HepG2 (cell line): ENCODE measurements around the gene SPSB2. TPM values are rescaled to one million over a fixed set of nuclear protein-coding genes. Genes with fewer than 3 reads are reported as not detected.

ENCODE experiments used
- AFF4 ChIP-seq: sonication (generic); formaldehyde crosslinking; IDR thresholded peaks from 2 replicates; pipeline ENCODE4 v1.4.0; 2020; ENCODE audit warnings: missing genetic modification reagents
- DZIP1 ChIP-seq: sonication (generic); formaldehyde crosslinking; IDR thresholded peaks from 2 replicates; pipeline ENCODE4 v1.5.0; 2020; ENCODE audit warnings: mild to moderate bottlenecking, missing genetic modification reagents
- EED ChIP-seq: sonication (generic); formaldehyde crosslinking; IDR thresholded peaks from 2 replicates; pipeline ENCODE4 v1.5.0; 2020; ENCODE audit warnings: mild to moderate bottlenecking, missing genetic modification reagents
- HOXA5 ChIP-seq: sonication (generic); formaldehyde crosslinking; IDR thresholded peaks from 2 replicates; pipeline ENCODE4 v1.4.0; 2020; ENCODE audit warnings: missing genetic modification reagents
- HOXD1 ChIP-seq: sonication (generic); formaldehyde crosslinking; IDR thresholded peaks from 2 replicates; pipeline ENCODE4 v1.5.0; 2020; ENCODE audit warnings: missing genetic modification reagents
- IRF2 ChIP-seq: IDR thresholded peaks from 2 replicates; pipeline ENCODE4 v1.6.1; 2018; ENCODE audit warnings: missing genetic modification reagents, missing compliant biosample characterization
- IRX3 ChIP-seq: sonication (generic); formaldehyde crosslinking; IDR thresholded peaks from 2 replicates; pipeline ENCODE4 v1.8.1; 2023; ENCODE audit warnings: mild to moderate bottlenecking, low read depth, missing genetic modification reagents, borderline replicate concordance
- MED13 ChIP-seq: sonication (generic); formaldehyde crosslinking; IDR thresholded peaks from 2 replicates; pipeline ENCODE4 v1.5.0; 2020; ENCODE audit warnings: missing genetic modification reagents
- MED8 ChIP-seq: sonication (generic); formaldehyde crosslinking; IDR thresholded peaks from 2 replicates; pipeline ENCODE4 v1.8.1; 2023; ENCODE audit warnings: mild to moderate bottlenecking, missing genetic modification reagents; ENCODE audit not compliant: insufficient replicate concordance
- POGK ChIP-seq: sonication (generic); formaldehyde crosslinking; conservative IDR thresholded peaks from 2 replicates; pipeline ENCODE4 v1.8.0; 2022; ENCODE audit warnings: mild to moderate bottlenecking, moderate library complexity, missing genetic modification reagents
- RARA ChIP-seq: IDR thresholded peaks from 2 replicates; pipeline ENCODE4 v1.6.1; 2016; ENCODE audit warnings: missing genetic modification reagents, missing compliant biosample characterization
- RBM22 ChIP-seq: fragments of 200-400 bp; formaldehyde crosslinking; optimal IDR thresholded peaks from 2 replicates; pipeline ENCODE3; 2017; ENCODE audit warnings: mild to moderate bottlenecking, low read length, moderate library complexity
- TIGD3 ChIP-seq: sonication (generic); formaldehyde crosslinking; IDR thresholded peaks from 2 replicates; pipeline ENCODE4 v1.5.1; 2020; ENCODE audit warnings: mild to moderate bottlenecking, missing genetic modification reagents, borderline replicate concordance
- ZBTB3 ChIP-seq: sonication (generic); formaldehyde crosslinking; IDR thresholded peaks from 2 replicates; pipeline ENCODE4 v1.4.0; 2020; ENCODE audit warnings: low read depth, mild to moderate bottlenecking, moderate library complexity, missing genetic modification reagents, borderline replicate concordance
- ZFYVE20 ChIP-seq: sonication (generic); formaldehyde crosslinking; IDR thresholded peaks from 2 replicates; pipeline ENCODE4 v1.8.0; 2023; ENCODE audit warnings: low read depth, mild to moderate bottlenecking, moderate library complexity, missing genetic modification reagents, borderline replicate concordance
- ZNF143 ChIP-seq: sonication (generic); formaldehyde crosslinking; IDR thresholded peaks from 2 replicates; pipeline ENCODE4 v1.4.0; 2020; ENCODE audit warnings: missing genetic modification reagents
- ZNF746 ChIP-seq: sonication (generic); formaldehyde crosslinking; IDR thresholded peaks from 2 replicates; pipeline ENCODE4 v1.8.0; 2022; ENCODE audit warnings: mild to moderate bottlenecking, missing genetic modification reagents
- ZNF878 ChIP-seq: sonication (generic); formaldehyde crosslinking; IDR thresholded peaks from 2 replicates; pipeline ENCODE4 v1.8.1; 2023; ENCODE audit warnings: mild to moderate bottlenecking, missing genetic modification reagents, moderate library complexity
- polyA plus RNA-seq, 8 experiments: library from polyadenylated mRNA; depleted of rRNA in 3 of 8; stranded (reverse) in 7 of 8; unstranded in 1 of 8; fragments of >200 nt; fragmentation: Illumina TruSeq in 4 of 8; extraction: Trizol in 4 of 8; gene quantifications; 2 replicates each; pipeline versions ENCODE4 v1.2.1 to v1.2.3, GENCODE V29; 2011 to 2016; ENCODE audit warnings: low read depth in 4 of 8, missing spikeins in 1 of 8, mixed read lengths in 1 of 8; ENCODE audit not compliant: insufficient read depth in 1 of 8
- total RNA-seq, 5 experiments: library from RNA; depleted of rRNA; stranded (reverse); fragments of >200 nt; fragmentation: Illumina TruSeq; extraction: Trizol; gene quantifications; 2 replicates each; pipeline ENCODE4 v1.2.3, GENCODE V29; 2016; ENCODE audit warnings: low read depth in 1 of 5

SPSB2 gene
- total and polyA plus RNA-seq, 2 of the 13 experiments (the other 11 are each of a cell fraction or from before 2014, with no cell fraction given), result 2.0 to 6.2 TPM

- TF ChIP-seq DZIP1 (CRISPR knock-in tag) (no peak), RBM22 (no peak), MED13 (no peak), ZBTB3 (CRISPR knock-in tag) (no peak), MED8 (peak; percentile 21), ZFYVE20 (CRISPR knock-in tag) (no peak), ZNF878 (CRISPR knock-in tag) (no peak), POGK (CRISPR knock-in tag) (0 out of 2 replicates have a peak, but pooled peaks have one; percentile 16), IRX3 (CRISPR knock-in tag) (no peak), HOXD1 (CRISPR knock-in tag) (peak; percentile 73; the same call in 1 of the 2 replicates), IRF2 (peak; percentile 61; the same call in 1 of the 2 replicates), AFF4 (CRISPR knock-in tag) (no peak; the same call in 1 of the 2 replicates), TIGD3 (CRISPR knock-in tag) (no peak), ZNF143 (CRISPR knock-in tag) (no peak), RARA (CRISPR knock-in tag) (peak; percentile 38; the same call in 1 of the 2 replicates), EED (CRISPR knock-in tag) (0 out of 2 replicates have a peak, but pooled peaks have one; percentile 34), ZNF746 (CRISPR knock-in tag) (peak; percentile 35; the same call in 1 of the 2 replicates), HOXA5 (CRISPR knock-in tag) (0 out of 2 replicates have a peak, but pooled peaks have one; percentile 54)
These were observed 742 bp downstream of the SPSB2 start (continued) for GRCh38 chr12:6872073-6873048.
